ENCODE results near the gene SLC35A3.

SLC35A3 gene

DNA sequence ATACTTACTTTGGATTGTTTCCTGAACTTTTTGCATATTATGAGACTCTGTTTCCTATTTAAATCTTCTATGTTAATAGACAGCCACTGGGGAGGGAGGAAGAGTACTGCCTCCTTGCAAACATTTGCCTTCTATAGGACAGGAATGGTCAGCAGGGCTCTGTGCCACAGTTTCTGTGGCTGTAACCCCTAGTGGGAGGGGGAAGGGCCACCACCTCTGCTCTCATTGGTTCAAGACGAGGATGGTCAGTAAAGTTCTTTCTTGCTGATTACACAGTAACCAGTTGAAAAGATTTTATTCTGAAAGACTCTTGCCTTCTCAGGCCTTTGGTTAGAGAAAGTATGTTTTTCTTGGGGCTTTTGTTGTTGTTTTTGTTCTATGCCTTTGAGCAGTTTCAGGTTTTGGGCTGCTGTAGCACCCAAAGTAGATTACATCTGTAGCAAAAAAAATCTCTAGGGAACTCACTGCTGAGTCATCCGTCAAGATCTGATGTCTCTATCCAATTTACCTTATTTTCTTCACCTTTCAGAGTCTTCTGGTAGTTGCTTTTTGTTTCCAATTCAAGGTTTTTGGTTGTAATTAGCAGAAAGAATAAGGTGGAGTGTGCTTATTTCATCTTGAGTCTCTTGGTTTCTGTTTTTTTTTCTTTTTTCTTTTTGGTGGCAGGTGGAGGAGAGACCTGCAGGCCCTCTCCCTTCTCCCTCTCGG is 23.1 kb downstream of the SLC35A3 start:
- no peaks in the 10 kb centered on the region for H3K27me3 ChIP-seq (ENCODE audit: control insufficient read depth in 5 of 5, insufficient read depth in 4 of 5, low read length in 5 of 5)
- H3K9me3 ChIP-seq (ENCODE audit: control insufficient read depth in 5 of 5, low read length in 5 of 5), result peaks cover 0 to 11% (median 5%) of the 10 kb centered on the region in 5 donors
- H3K4me3 ChIP-seq (ENCODE audit: low read depth in 1 of 5, low read length in 5 of 5), result no peak overlapping the region
- no peak overlapping the region for H3K9ac ChIP-seq (ENCODE audit: low read length in 5 of 5)
- no peak overlapping the region for H3K27ac ChIP-seq (ENCODE audit: low read depth, low read length)
- H3K36me3 ChIP-seq (ENCODE audit: control insufficient read depth in 5 of 5, insufficient read depth in 5 of 5, low read length in 5 of 5), result peaks cover 0 to 17% (median 10%) of the 10 kb centered on the region in 5 donors
- no peaks in the 10 kb centered on the region for H3K4me1 ChIP-seq (ENCODE audit: control insufficient read depth in 5 of 5, insufficient read depth in 5 of 5, low read length in 5 of 5)

- Histone ChIP-seq H3K36me3 (ENCODE audit: control insufficient read depth in 5 of 5, insufficient read depth in 5 of 5, low read length in 5 of 5) (peaks cover 0 to 17% (median 13%) of the 10 kb centered on the region in 5 donors), H3K4me3 (ENCODE audit: low read depth in 1 of 5, low read length in 5 of 5) (no peak overlapping the region)
These were observed 23.7 kb downstream of the SLC35A3 start for GRCh38 chr1:99993468-99993845.

DNA sequence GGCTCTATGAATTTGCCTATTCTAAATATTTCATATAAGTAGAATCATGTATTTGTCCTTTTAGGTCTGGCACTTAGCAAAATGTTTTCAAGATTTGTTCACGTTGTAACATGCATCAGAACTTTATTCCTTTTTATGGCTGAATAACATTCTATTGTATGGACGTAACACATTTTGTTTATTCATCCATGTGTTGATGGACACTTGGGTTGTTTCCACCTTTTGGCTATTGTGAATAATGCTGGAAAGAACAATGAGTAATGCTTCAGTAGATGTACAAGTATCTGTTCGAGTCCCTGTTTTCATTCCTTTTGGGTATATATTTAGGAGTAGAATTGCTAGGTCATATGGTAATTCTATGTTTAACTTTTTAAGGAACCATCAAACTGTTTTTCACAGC is 24.7 kb downstream of the SLC35A3 start:
- Histone ChIP-seq H3K9ac (ENCODE audit: low read length in 5 of 5) (no peak overlapping the region), H3K27me3 (ENCODE audit: control insufficient read depth in 5 of 5, insufficient read depth in 4 of 5, low read length in 5 of 5) (no peaks in the 10 kb centered on the region), H3K4me1 (ENCODE audit: control insufficient read depth in 5 of 5, insufficient read depth in 5 of 5, low read length in 5 of 5) (no peaks in the 10 kb centered on the region), H3K9me3 (ENCODE audit: control insufficient read depth in 5 of 5, low read length in 5 of 5) (peaks cover 0 to 11% (median 5%) of the 10 kb centered on the region in 5 donors), H3K27ac (ENCODE audit: low read depth, low read length) (no peak overlapping the region), H3K4me3 (ENCODE audit: low read depth in 1 of 5, low read length in 5 of 5) (no peak overlapping the region), H3K36me3 (ENCODE audit: control insufficient read depth in 5 of 5, insufficient read depth in 5 of 5, low read length in 5 of 5) (peaks cover 0 to 17% (median 13%) of the 10 kb centered on the region in 5 donors)

More at GRCh38 chr1:99993468-99993845, 23.7 kb downstream of the SLC35A3 start:
- H3K9ac ChIP-seq (ENCODE audit: low read length in 5 of 5), result no peak overlapping the region
- no peaks in the 10 kb centered on the region for H3K4me1 ChIP-seq (ENCODE audit: control insufficient read depth in 5 of 5, insufficient read depth in 5 of 5, low read length in 5 of 5)
- H3K9me3 ChIP-seq (ENCODE audit: control insufficient read depth in 5 of 5, low read length in 5 of 5), result peaks cover 0 to 11% (median 5%) of the 10 kb centered on the region in 5 donors
- H3K27ac ChIP-seq (ENCODE audit: low read depth, low read length), result no peak overlapping the region
- H3K27me3 ChIP-seq (ENCODE audit: control insufficient read depth in 5 of 5, insufficient read depth in 4 of 5, low read length in 5 of 5), result no peaks in the 10 kb centered on the region

GRCh38 chr1:99996951-99997350 is 27.2 kb downstream of the SLC35A3 start:
- Histone ChIP-seq H3K27ac (ENCODE audit: low read depth, low read length) (no peak overlapping the region), H3K9me3 (ENCODE audit: control insufficient read depth in 5 of 5, low read length in 5 of 5) (peaks cover 0 to 6% (median 1%) of the 10 kb centered on the region in 5 donors), H3K4me1 (ENCODE audit: control insufficient read depth in 5 of 5, insufficient read depth in 5 of 5, low read length in 5 of 5) (no peaks in the 10 kb centered on the region), H3K27me3 (ENCODE audit: control insufficient read depth in 5 of 5, insufficient read depth in 4 of 5, low read length in 5 of 5) (no peaks in the 10 kb centered on the region), H3K9ac (ENCODE audit: low read length in 5 of 5) (no peak overlapping the region), H3K36me3 (ENCODE audit: control insufficient read depth in 5 of 5, insufficient read depth in 5 of 5, low read length in 5 of 5) (peaks cover 0 to 18% (median 13%) of the 10 kb centered on the region in 5 donors), H3K4me3 (ENCODE audit: low read depth in 1 of 5, low read length in 5 of 5) (no peak overlapping the region)

- no peak overlapping the region for H3K9ac ChIP-seq (ENCODE audit: low read length in 5 of 5)
- no peak overlapping the region for H3K27ac ChIP-seq (ENCODE audit: low read depth, low read length)
- H3K4me1 ChIP-seq (ENCODE audit: control insufficient read depth in 5 of 5, insufficient read depth in 5 of 5, low read length in 5 of 5), result no peaks in the 10 kb centered on the region
- H3K4me3 ChIP-seq (ENCODE audit: low read depth in 1 of 5, low read length in 5 of 5), result no peak overlapping the region
- H3K9me3 ChIP-seq (ENCODE audit: control insufficient read depth in 5 of 5, low read length in 5 of 5), result peaks cover 0 to 11% (median 0%) of the 10 kb centered on the region in 5 donors
- no peaks in the 10 kb centered on the region for H3K27me3 ChIP-seq (ENCODE audit: control insufficient read depth in 5 of 5, insufficient read depth in 4 of 5, low read length in 5 of 5)
- peaks cover 0 to 8% (median 4%) of the 10 kb centered on the region in 5 donors for H3K36me3 ChIP-seq (ENCODE audit: control insufficient read depth in 5 of 5, insufficient read depth in 5 of 5, low read length in 5 of 5)
These were observed 31.7 kb downstream of the SLC35A3 start for GRCh38 chr1:100001462-100001861.

DNA sequence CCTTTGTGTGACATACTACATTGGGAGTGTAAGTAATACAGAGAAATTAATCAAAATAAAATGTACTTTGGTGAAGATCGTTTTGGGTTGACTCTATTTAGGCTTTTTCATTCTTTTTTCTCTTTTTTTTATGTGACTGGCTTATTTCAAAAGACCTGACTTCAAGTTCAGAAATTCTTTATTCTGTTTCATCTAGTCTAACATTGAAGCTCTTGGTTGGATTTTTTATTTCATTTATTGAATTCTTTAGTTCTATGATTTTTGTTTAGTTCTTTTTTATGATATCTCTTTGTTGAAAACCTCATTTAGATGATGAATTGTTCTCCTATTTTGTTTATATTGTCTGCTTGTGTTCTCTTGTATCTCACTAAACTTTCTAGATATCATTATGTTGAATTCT is 35.6 kb downstream of the SLC35A3 start:
- Histone ChIP-seq H3K9ac (ENCODE audit: low read length in 5 of 5) (no peak overlapping the region), H3K27me3 (ENCODE audit: control insufficient read depth in 5 of 5, insufficient read depth in 4 of 5, low read length in 5 of 5) (no peaks in the 10 kb centered on the region), H3K4me3 (ENCODE audit: low read depth in 1 of 5, low read length in 5 of 5) (no peak overlapping the region), H3K4me1 (ENCODE audit: control insufficient read depth in 5 of 5, insufficient read depth in 5 of 5, low read length in 5 of 5) (no peaks in the 10 kb centered on the region), H3K27ac (ENCODE audit: low read depth, low read length) (no peak overlapping the region), H3K9me3 (ENCODE audit: control insufficient read depth in 5 of 5, low read length in 5 of 5) (peaks cover 0 to 11% (median 0%) of the 10 kb centered on the region in 5 donors), H3K36me3 (ENCODE audit: control insufficient read depth in 5 of 5, insufficient read depth in 5 of 5, low read length in 5 of 5) (peaks cover 3 to 17% (median 8%) of the 10 kb centered on the region in 5 donors)

DNA sequence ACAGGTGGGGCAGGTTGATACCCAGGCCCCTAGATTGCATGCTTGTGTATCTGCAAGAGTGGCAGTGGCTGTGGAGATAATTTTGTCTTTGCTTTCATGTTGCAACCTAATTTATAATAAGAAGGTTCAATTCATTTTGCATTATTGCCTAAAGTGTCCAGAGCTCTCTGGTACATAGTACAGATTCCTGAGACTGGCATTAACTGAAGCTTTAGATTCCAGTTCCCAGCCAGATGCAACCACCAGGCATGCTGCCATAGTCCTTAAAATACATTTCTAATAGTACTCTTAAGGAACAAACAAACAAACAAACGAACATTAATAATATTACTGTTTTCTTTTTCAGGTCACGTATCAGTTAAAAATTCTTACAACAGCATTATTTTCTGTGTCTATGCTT is 36.9 kb downstream of the SLC35A3 start:
- peaks cover 0 to 11% (median 0%) of the 10 kb centered on the region in 5 donors for H3K9me3 ChIP-seq (ENCODE audit: control insufficient read depth in 5 of 5, low read length in 5 of 5)
- H3K27ac ChIP-seq (ENCODE audit: low read depth, low read length), result no peak overlapping the region
- H3K27me3 ChIP-seq (ENCODE audit: control insufficient read depth in 5 of 5, insufficient read depth in 4 of 5, low read length in 5 of 5), result no peaks in the 10 kb centered on the region
- no peak overlapping the region for H3K4me3 ChIP-seq (ENCODE audit: low read depth in 1 of 5, low read length in 5 of 5)
- no peaks in the 10 kb centered on the region for H3K4me1 ChIP-seq (ENCODE audit: control insufficient read depth in 5 of 5, insufficient read depth in 5 of 5, low read length in 5 of 5)
- H3K9ac ChIP-seq (ENCODE audit: low read length in 5 of 5), result no peak overlapping the region
- H3K36me3 ChIP-seq (ENCODE audit: control insufficient read depth in 5 of 5, insufficient read depth in 5 of 5, low read length in 5 of 5), result peaks cover 5 to 15% (median 8%) of the 10 kb centered on the region in 5 donors

GRCh38 chr1:100009458-100009857 is 39.7 kb downstream of the SLC35A3 start:
- no peaks in the 10 kb centered on the region for H3K4me1 ChIP-seq (ENCODE audit: control insufficient read depth in 5 of 5, insufficient read depth in 5 of 5, low read length in 5 of 5)
- peaks cover 6 to 15% (median 8%) of the 10 kb centered on the region in 5 donors for H3K36me3 ChIP-seq (ENCODE audit: control insufficient read depth in 5 of 5, insufficient read depth in 5 of 5, low read length in 5 of 5)
- H3K9ac ChIP-seq (ENCODE audit: low read length in 5 of 5), result no peak overlapping the region
- no peak overlapping the region for H3K4me3 ChIP-seq (ENCODE audit: low read depth in 1 of 5, low read length in 5 of 5)
- H3K9me3 ChIP-seq (ENCODE audit: control insufficient read depth in 5 of 5, low read length in 5 of 5), result peaks cover 0 to 11% (median 0%) of the 10 kb centered on the region in 5 donors
- no peak overlapping the region for H3K27ac ChIP-seq (ENCODE audit: low read depth, low read length)
- H3K27me3 ChIP-seq (ENCODE audit: control insufficient read depth in 5 of 5, insufficient read depth in 4 of 5, low read length in 5 of 5), result no peaks in the 10 kb centered on the region

DNA sequence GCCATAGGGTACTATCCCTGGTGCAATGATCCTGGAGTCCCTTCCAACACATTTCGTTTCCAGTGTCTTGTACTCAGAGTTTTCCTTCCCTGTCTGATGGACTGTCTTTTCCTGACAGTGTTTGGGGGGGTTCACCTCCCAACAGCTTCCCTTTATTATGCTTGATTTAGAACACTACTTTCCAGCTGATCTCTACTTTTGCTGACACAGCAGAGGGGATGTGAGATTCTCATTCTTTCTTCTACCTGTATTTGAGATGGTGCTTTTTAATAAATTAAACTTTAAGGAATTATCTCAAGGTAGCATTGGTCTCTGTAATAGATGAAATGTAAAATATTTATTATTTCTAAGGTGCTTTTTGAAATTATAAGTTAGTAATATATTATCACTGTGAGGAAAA is 41.0 kb downstream of the SLC35A3 start:
- Histone ChIP-seq H3K9me3 (ENCODE audit: control insufficient read depth in 5 of 5, low read length in 5 of 5) (peaks cover 0 to 5% (median 0%) of the 10 kb centered on the region in 5 donors), H3K4me1 (ENCODE audit: control insufficient read depth in 5 of 5, insufficient read depth in 5 of 5, low read length in 5 of 5) (no peaks in the 10 kb centered on the region), H3K27ac (ENCODE audit: low read depth, low read length) (no peak overlapping the region), H3K27me3 (ENCODE audit: control insufficient read depth in 5 of 5, insufficient read depth in 4 of 5, low read length in 5 of 5) (no peaks in the 10 kb centered on the region), H3K36me3 (ENCODE audit: control insufficient read depth in 5 of 5, insufficient read depth in 5 of 5, low read length in 5 of 5) (peaks cover 6 to 15% (median 8%) of the 10 kb centered on the region in 5 donors), H3K4me3 (ENCODE audit: low read depth in 1 of 5, low read length in 5 of 5) (no peak overlapping the region), H3K9ac (ENCODE audit: low read length in 5 of 5) (no peak overlapping the region)

- Histone ChIP-seq H3K9ac (ENCODE audit: low read length in 5 of 5) (no peak overlapping the region), H3K27me3 (ENCODE audit: control insufficient read depth in 5 of 5, insufficient read depth in 4 of 5, low read length in 5 of 5) (no peaks in the 10 kb centered on the region), H3K4me3 (ENCODE audit: low read depth in 1 of 5, low read length in 5 of 5) (no peak overlapping the region), H3K4me1 (ENCODE audit: control insufficient read depth in 5 of 5, insufficient read depth in 5 of 5, low read length in 5 of 5) (no peaks in the 10 kb centered on the region), H3K27ac (ENCODE audit: low read depth, low read length) (no peak overlapping the region), H3K36me3 (ENCODE audit: control insufficient read depth in 5 of 5, insufficient read depth in 5 of 5, low read length in 5 of 5) (peaks cover 0 to 7% (median 0%) of the 10 kb centered on the region in 5 donors), H3K9me3 (ENCODE audit: control insufficient read depth in 5 of 5, low read length in 5 of 5) (no peaks in the 10 kb centered on the region)
These were observed 49.4 kb downstream of the SLC35A3 start for GRCh38 chr1:100019220-100019619.
